Testis (tissue), 2 donors: ENCODE data around the gene XRN2.

Experiments used
- POLR2A ChIP-seq: fragments of 450-650 bp; IDR thresholded peaks from one replicate; pipeline ENCODE4 v1.6.1; 2017; ENCODE audit warnings: antibody characterized with exemption, mild to moderate bottlenecking, moderate library complexity
- TF ChIP-seq, protein P1 (sequence below), 3 experiments: fragments of 450-650 bp in 2 of 3; fragments of 200-600 bp in 1 of 3; sonication (generic) in 1 of 3; IDR thresholded peaks; one replicate each; pipeline ENCODE4 v1.5.1; 2016 to 2019; ENCODE audit warnings: antibody characterized with exemption in 3 of 3, mild to moderate bottlenecking in 2 of 3, moderate library complexity in 1 of 3

DNA sequence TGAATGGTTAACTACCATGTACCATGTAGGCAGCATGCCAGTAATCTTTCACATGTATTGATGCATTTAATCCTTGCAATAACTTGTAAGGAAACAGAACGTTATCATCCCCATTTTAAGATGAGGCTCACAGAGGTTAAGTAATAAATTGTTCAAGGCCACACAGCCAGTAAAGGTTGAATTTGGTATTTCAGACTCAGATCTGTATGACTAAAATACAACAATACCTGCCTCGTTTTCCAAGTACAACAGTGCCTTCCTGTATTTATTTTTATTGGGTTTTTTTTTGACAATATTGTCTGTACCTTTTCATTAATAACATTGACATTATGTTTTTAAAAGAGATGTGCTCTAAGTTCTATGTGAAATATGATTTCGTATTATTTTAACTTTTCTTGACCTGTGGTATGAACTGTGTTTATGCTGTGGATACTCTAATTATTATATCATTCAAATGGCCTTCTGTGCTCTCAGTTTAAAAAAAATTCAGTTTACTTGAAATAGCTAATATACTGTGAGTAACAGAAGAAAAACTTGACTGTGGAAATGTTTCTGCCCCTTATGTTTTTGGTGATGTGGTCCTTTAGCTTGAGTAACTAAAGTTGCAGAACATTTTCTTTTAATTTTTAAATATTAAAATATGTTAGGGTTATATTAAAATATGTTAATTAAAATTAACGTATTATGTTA, 39.7 kb downstream of the XRN2 start:
- TF ChIP-seq, protein P1, sequence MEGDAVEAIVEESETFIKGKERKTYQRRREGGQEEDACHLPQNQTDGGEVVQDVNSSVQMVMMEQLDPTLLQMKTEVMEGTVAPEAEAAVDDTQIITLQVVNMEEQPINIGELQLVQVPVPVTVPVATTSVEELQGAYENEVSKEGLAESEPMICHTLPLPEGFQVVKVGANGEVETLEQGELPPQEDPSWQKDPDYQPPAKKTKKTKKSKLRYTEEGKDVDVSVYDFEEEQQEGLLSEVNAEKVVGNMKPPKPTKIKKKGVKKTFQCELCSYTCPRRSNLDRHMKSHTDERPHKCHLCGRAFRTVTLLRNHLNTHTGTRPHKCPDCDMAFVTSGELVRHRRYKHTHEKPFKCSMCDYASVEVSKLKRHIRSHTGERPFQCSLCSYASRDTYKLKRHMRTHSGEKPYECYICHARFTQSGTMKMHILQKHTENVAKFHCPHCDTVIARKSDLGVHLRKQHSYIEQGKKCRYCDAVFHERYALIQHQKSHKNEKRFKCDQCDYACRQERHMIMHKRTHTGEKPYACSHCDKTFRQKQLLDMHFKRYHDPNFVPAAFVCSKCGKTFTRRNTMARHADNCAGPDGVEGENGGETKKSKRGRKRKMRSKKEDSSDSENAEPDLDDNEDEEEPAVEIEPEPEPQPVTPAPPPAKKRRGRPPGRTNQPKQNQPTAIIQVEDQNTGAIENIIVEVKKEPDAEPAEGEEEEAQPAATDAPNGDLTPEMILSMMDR (IDR thresholded peaks at IDR 0.05), result no peak
- no peak for TF ChIP-seq POLR2A
